ENCODE results near the gene CAMTA1. TPM values are rescaled to one million over a fixed set of nuclear protein-coding genes. Genes with fewer than 3 reads are reported as not detected.

CAMTA1 gene
- total and polyA plus RNA-seq, 8 donors = 42.8 to 213 (median 118) TPM

- Histone ChIP-seq H3K4me3 (no peak overlapping the region), H3K9me3 (no peaks in the 10 kb centered on the region), H3K4me1 (no peaks in the 10 kb centered on the region), H3K27me3 (no peaks in the 10 kb centered on the region), H3K27ac (no peak overlapping the region), H3K36me3 (peaks cover 5 to 14% (median 12%) of the 10 kb centered on the region in 4 donors)
- intact Hi-C loops (cut with DNase I; ENCODE audit: low total_unique reads) = no loop called here
- WGBS, 5 donors = 88 to 94% (median 93%) methylated on average over 18 to 19 of the region's 19 CpGs
- TF ChIP-seq EP300 (IDR thresholded peaks at IDR 0.05) (no peak), POLR2AphosphoS5 (IDR thresholded peaks at IDR 0.05) (no peak), POLR2A (IDR thresholded peaks at IDR 0.05) (no peak), CTCF (IDR thresholded peaks at IDR 0.05) (no peak)
- DNase-seq = no peak
Observed at GRCh38 chr1:7732331-7732730, 947.1 kb downstream of the CAMTA1 start.

- Histone ChIP-seq H3K36me3 (peaks cover 7 to 24% (median 21%) of the 10 kb centered on the region in 4 donors), H3K4me1 (no peaks in the 10 kb centered on the region), H3K27me3 (no peaks in the 10 kb centered on the region), H3K9me3 (no peaks in the 10 kb centered on the region), H3K4me3 (no peak overlapping the region), H3K27ac (no peak overlapping the region)
- 62 to 81% (median 77%) methylated on average over 2 of the region's 2 CpGs for WGBS, 5 donors
- TF ChIP-seq POLR2A (IDR thresholded peaks at IDR 0.05) = no peak
- no peak for TF ChIP-seq EP300 (IDR thresholded peaks at IDR 0.05)
- intact Hi-C loops (cut with DNase I; ENCODE audit: low total_unique reads) = no loop called here
- DNase-seq = no peak
Observed at GRCh38 chr1:7733276-7733675, 948.0 kb downstream of the CAMTA1 start.

GRCh38 chr1:7738044-7738443 lies 952.8 kb downstream of the CAMTA1 start:
- TF ChIP-seq EP300 (IDR thresholded peaks at IDR 0.05) = no peak
- TF ChIP-seq CTCF (IDR thresholded peaks at IDR 0.05) = no peak
- TF ChIP-seq POLR2A (IDR thresholded peaks at IDR 0.05) = no peak
- TF ChIP-seq POLR2AphosphoS5 (IDR thresholded peaks at IDR 0.05) = no peak
- Histone ChIP-seq H3K4me1 (no peaks in the 10 kb centered on the region), H3K4me3 (no peak overlapping the region), H3K27me3 (no peaks in the 10 kb centered on the region), H3K9me3 (no peaks in the 10 kb centered on the region), H3K27ac (no peak overlapping the region), H3K36me3 (peaks cover 7 to 35% (median 30%) of the 10 kb centered on the region in 4 donors)
- WGBS, 5 donors = 88 to 92% (median 92%) methylated on average over 6 of the region's 6 CpGs
- intact Hi-C loops (cut with DNase I; ENCODE audit: low total_unique reads) = no loop called here
- no peak for DNase-seq

GRCh38 chr1:7743346-7743745 lies 958.1 kb downstream of the CAMTA1 start:
- H3K4me3 ChIP-seq = no peak overlapping the region
- DNase-seq = no peak
- TF ChIP-seq POLR2A (IDR thresholded peaks at IDR 0.05) (no peak), EP300 (IDR thresholded peaks at IDR 0.05) (no peak), CTCF (IDR thresholded peaks at IDR 0.05) (no peak), POLR2AphosphoS5 (IDR thresholded peaks at IDR 0.05) (no peak)
- no peaks in the 10 kb centered on the region for H3K27me3 ChIP-seq
- intact Hi-C loops (cut with DNase I; ENCODE audit: low total_unique reads) = no loop called here
- peaks cover 0 to 4% (median 0%) of the 10 kb centered on the region in 4 donors for H3K4me1 ChIP-seq
- no peak overlapping the region for H3K27ac ChIP-seq
- WGBS, 5 donors = 91 to 93% (median 93%) methylated on average over 6 of the region's 6 CpGs
- peaks cover 0 to 34% (median 9%) of the 10 kb centered on the region in 4 donors for H3K36me3 ChIP-seq
- no peaks in the 10 kb centered on the region for H3K9me3 ChIP-seq

GRCh38 chr1:7744882-7745281 lies 959.6 kb downstream of the CAMTA1 start:
- H3K27ac ChIP-seq = no peak overlapping the region
- H3K4me3 ChIP-seq = no peak overlapping the region
- DNase-seq = no peak
- WGBS, 5 donors = 84 to 95% (median 90%) methylated on average over 9 of the region's 9 CpGs
- no peaks in the 10 kb centered on the region for H3K9me3 ChIP-seq
- intact Hi-C loops (cut with DNase I; ENCODE audit: low total_unique reads) = no loop called here
- no peaks in the 10 kb centered on the region for H3K27me3 ChIP-seq
- peaks cover 0 to 24% (median 0%) of the 10 kb centered on the region in 4 donors for H3K36me3 ChIP-seq
- H3K4me1 ChIP-seq = peaks cover 0 to 4% (median 0%) of the 10 kb centered on the region in 4 donors
- TF ChIP-seq EP300 (IDR thresholded peaks at IDR 0.05) (no peak), CTCF (IDR thresholded peaks at IDR 0.05) (no peak), POLR2AphosphoS5 (IDR thresholded peaks at IDR 0.05) (no peak), POLR2A (IDR thresholded peaks at IDR 0.05) (no peak)

Data from stomach (tissue), 9 donors.